ENCODE data around the gene MCC.

- no peak for TF ChIP-seq TAF1 (conservative IDR thresholded peaks at IDR 0.05)
- TF ChIP-seq NR2F2 (IDR thresholded peaks at IDR 0.05), result no peak
- TF ChIP-seq CTCF (IDR thresholded peaks at IDR 0.05; ENCODE audit: low read depth, low read length, missing input control), result no peak
- TF ChIP-seq RXRA (IDR thresholded peaks at IDR 0.05), result no peak
- TF ChIP-seq RAD21 (IDR thresholded peaks at IDR 0.05), result no peak
- no peak for TF ChIP-seq JUND (IDR thresholded peaks at IDR 0.05)
- TF ChIP-seq GABPA (IDR thresholded peaks at IDR 0.05 in 1 of 2, conservative IDR thresholded peaks at IDR 0.05 in 1 of 2), result no peak
These were observed 250.4 kb downstream of the MCC start for GRCh38 chr5:113237893-113238292.

Measured in liver (tissue), 3 donors.